Activated CD4-positive, alpha-beta T cell treated with anti-CD3 and anti-CD28 coated beads, Interleukin-2, Interleukin-6, amounts not matched to agents 100 ng/mL and 50 ng/mL, durations not matched to agents 16 hours and 8 hours (primary cell): Measurements from ENCODE around the gene ZSCAN25.
"Not testable (repeated sequence)": the region's sequence is repeated elsewhere in the genome, so short reads cannot be mapped to it uniquely, and the experiment has no call there.

ENCODE experiments used
- DNase-seq: peaks from one replicate; pipeline ENCODE4 v3.0.0-alpha.2; 2020

The ZSCAN25 gene

GRCh38 chr7:99616359-99617191 lies at the start of gene ZSCAN25:
Gene ZSCAN25, plus strand, starts transcription at chr7:99616946. Its CDS starts 2,661 bp downstream, at chr7:99619607.
- peak; percentile 94 for DNase-seq

GRCh38 chr7:99568770-99569169 lies 48.0 kb upstream of the ZSCAN25 start:
- DNase-seq: not testable (repeated sequence)

- no peak for DNase-seq
Observed at GRCh38 chr7:99571768-99572167, 45.0 kb upstream of the ZSCAN25 start.

GRCh38 chr7:99573257-99573656 lies 43.5 kb upstream of the ZSCAN25 start:
- DNase-seq: no peak

GRCh38 chr7:99576251-99576650 lies 40.5 kb upstream of the ZSCAN25 start:
- DNase-seq: no peak

- no peak for DNase-seq
Observed at GRCh38 chr7:99579281-99579955, 37.3 kb upstream of the ZSCAN25 start.

GRCh38 chr7:99579956-99580777 lies 36.6 kb upstream of the ZSCAN25 start:
- DNase-seq: peak; percentile 41

- DNase-seq: not testable (repeated sequence)
Observed at GRCh38 chr7:99580778-99581332, 35.9 kb upstream of the ZSCAN25 start.

GRCh38 chr7:99588868-99589267 lies 27.9 kb upstream of the ZSCAN25 start:
- DNase-seq: no peak

GRCh38 chr7:99594948-99595745 lies 21.6 kb upstream of the ZSCAN25 start:
- DNase-seq: no peak

GRCh38 chr7:99596408-99596955 lies 20.3 kb upstream of the ZSCAN25 start:
- DNase-seq: no peak

GRCh38 chr7:99597762-99598501 lies 18.8 kb upstream of the ZSCAN25 start, which contains the start of gene TMEM225B:
Gene TMEM225B, plus strand, starts transcription at chr7:99598267. Its CDS starts 6,122 bp downstream, at chr7:99604389.
- no peak for DNase-seq

- DNase-seq: no peak
Observed at GRCh38 chr7:99599836-99600235, 16.9 kb upstream of the ZSCAN25 start.

- no peak for DNase-seq
Observed at GRCh38 chr7:99601656-99602310, 15.0 kb upstream of the ZSCAN25 start.

GRCh38 chr7:99605527-99605926 lies 11.2 kb upstream of the ZSCAN25 start:
- DNase-seq: no peak

- no peak for DNase-seq
Observed at GRCh38 chr7:99606531-99606930, 10.2 kb upstream of the ZSCAN25 start.

GRCh38 chr7:99607548-99607947 lies 9.2 kb upstream of the ZSCAN25 start:
- no peak for DNase-seq

GRCh38 chr7:99614495-99614894 lies 2.3 kb upstream of the ZSCAN25 start:
- DNase-seq: no peak

GRCh38 chr7:99615989-99616358 lies 772 bp upstream of the ZSCAN25 start:
- DNase-seq: no peak

GRCh38 chr7:99617192-99617781 lies 541 bp downstream of the ZSCAN25 start:
- DNase-seq: no peak
